HFFc6 (cell line): ENCODE data around the gene SRMS. TPM values are rescaled to one million over a fixed set of nuclear protein-coding genes. Genes with fewer than 3 reads are reported as not detected.
"Not testable (repeated sequence)": the region's sequence is repeated elsewhere in the genome, so short reads cannot be mapped to it uniquely, and the experiment has no call there.

Experiments
- DNase-seq: peaks from one replicate; pipeline ENCODE4 v3.0.0-alpha.2; 2018
- H3K27ac Mint-ChIP-seq: 2 replicates; pipeline ENCODE4 v1.8.0; 2020; ENCODE audit warnings: mild to moderate bottlenecking, mixed read lengths
- H3K27me3 Mint-ChIP-seq: 2 replicates; pipeline ENCODE4 v1.8.0; 2021; ENCODE audit warnings: mild to moderate bottlenecking, moderate library complexity, mixed read lengths; ENCODE audit not compliant: insufficient read depth
- H3K36me3 Mint-ChIP-seq: 2 replicates; pipeline ENCODE4 v1.8.0; 2021; ENCODE audit warnings: low read depth, mixed read lengths
- H3K4me1 Mint-ChIP-seq: 2 replicates; pipeline ENCODE4 v1.8.0; 2020; ENCODE audit warnings: low read depth, mixed read lengths
- H3K4me3 Mint-ChIP-seq: 2 replicates; pipeline ENCODE4 v1.8.0; 2020; ENCODE audit warnings: mild to moderate bottlenecking, moderate library complexity, mixed read lengths
- H3K9me3 Mint-ChIP-seq: 2 replicates; pipeline ENCODE4 v1.8.0; 2020; ENCODE audit warnings: mild to moderate bottlenecking, mixed read lengths
- total RNA-seq, 6 experiments: library from RNA; stranded (reverse); fragmentation: NEBNext Ultra II Directional; extraction: Animal tissue kit (Norgen Biotek cat#: 25700); gene quantifications; 2 replicates in 1 of 6; 3 replicates in 5 of 6; pipeline ENCODE4 v1.2.3, GENCODE V29; 2021
- TF ChIP-seq, protein P1 (sequence below): fragments of 200-600 bp; sonication (generic); IDR thresholded peaks from 2 replicates; pipeline ENCODE4 v1.5.0; 2021; ENCODE audit warnings: antibody characterized with exemption, mild to moderate bottlenecking

Gene SRMS
- total RNA-seq, 6 experiments from 2014 or later, result not detected

DNA sequence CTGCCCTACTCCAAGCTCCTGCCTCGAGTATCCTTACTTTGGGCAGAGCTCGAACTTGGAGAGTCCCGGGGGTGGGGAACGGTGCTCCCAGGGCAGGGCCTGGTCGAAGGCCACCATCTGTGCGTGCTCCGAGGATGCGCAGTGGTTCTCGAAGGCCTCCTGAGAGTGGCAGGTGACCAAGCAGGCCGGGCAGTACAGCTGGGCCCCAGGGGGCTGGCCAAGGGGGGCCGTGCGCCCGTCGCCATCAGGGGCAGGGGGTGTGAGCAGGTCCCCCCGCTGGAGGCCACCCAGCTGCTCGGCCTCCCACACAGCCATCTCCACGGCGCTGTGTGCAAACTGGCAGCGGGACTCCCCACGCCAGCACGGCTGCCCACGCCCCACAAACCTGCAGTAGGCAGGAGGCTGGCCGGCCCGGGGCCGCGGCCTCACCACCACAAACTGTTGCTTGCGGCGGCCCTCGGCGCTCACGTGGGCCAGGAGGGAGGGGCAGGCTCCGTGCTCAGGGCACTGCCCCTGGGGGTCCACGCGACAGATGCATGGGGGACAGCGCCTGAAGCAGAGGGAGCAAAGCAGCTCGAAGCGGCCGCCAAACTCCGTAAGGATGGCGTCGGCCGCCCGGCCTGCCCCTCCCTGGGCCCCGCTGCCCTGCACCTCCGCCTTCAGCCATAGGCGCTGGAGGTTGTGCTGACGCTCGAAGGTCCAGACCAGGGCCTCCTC, 24.7 kb upstream of the SRMS start:
- TF ChIP-seq, protein P1, sequence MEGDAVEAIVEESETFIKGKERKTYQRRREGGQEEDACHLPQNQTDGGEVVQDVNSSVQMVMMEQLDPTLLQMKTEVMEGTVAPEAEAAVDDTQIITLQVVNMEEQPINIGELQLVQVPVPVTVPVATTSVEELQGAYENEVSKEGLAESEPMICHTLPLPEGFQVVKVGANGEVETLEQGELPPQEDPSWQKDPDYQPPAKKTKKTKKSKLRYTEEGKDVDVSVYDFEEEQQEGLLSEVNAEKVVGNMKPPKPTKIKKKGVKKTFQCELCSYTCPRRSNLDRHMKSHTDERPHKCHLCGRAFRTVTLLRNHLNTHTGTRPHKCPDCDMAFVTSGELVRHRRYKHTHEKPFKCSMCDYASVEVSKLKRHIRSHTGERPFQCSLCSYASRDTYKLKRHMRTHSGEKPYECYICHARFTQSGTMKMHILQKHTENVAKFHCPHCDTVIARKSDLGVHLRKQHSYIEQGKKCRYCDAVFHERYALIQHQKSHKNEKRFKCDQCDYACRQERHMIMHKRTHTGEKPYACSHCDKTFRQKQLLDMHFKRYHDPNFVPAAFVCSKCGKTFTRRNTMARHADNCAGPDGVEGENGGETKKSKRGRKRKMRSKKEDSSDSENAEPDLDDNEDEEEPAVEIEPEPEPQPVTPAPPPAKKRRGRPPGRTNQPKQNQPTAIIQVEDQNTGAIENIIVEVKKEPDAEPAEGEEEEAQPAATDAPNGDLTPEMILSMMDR, result no peak
- Mint-ChIP-seq H3K4me3 (no peak overlapping the region), H3K36me3 (no peaks in the 10 kb centered on the region), H3K4me1 (peaks cover 17% of the 10 kb centered on the region), H3K27me3 (no peaks in the 10 kb centered on the region; the same call in 1 of the 2 replicates), H3K27ac (no peak overlapping the region), H3K9me3 (no peaks in the 10 kb centered on the region)
- DNase-seq, result no peak

DNA sequence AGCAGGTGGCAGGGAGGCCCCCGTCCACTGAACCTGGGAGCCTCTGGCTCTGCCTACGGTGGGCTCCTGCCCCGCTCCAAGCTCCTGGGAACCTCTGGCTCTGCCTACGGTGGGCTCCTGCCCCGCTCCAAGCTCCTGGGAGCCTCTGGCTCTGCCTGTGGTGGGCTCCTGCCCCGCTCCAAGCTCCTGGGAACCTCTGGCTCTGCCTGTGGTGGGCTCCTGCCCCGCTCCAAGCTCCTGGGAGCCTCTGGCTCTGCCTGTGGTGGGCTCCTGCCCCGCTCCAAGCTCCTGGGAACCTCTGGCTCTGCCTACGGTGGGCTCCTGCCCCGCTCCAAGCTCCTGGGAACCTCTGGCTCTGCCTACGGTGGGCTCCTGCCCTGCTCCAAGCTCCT, 23.5 kb upstream of the SRMS start:
- not testable (repeated sequence) for H3K9me3 Mint-ChIP-seq, DNase-seq, H3K36me3 Mint-ChIP-seq, H3K27ac Mint-ChIP-seq, H3K27me3 Mint-ChIP-seq, H3K4me3 Mint-ChIP-seq
- H3K4me1 Mint-ChIP-seq, result peaks cover 11% of the 10 kb centered on the region

DNA sequence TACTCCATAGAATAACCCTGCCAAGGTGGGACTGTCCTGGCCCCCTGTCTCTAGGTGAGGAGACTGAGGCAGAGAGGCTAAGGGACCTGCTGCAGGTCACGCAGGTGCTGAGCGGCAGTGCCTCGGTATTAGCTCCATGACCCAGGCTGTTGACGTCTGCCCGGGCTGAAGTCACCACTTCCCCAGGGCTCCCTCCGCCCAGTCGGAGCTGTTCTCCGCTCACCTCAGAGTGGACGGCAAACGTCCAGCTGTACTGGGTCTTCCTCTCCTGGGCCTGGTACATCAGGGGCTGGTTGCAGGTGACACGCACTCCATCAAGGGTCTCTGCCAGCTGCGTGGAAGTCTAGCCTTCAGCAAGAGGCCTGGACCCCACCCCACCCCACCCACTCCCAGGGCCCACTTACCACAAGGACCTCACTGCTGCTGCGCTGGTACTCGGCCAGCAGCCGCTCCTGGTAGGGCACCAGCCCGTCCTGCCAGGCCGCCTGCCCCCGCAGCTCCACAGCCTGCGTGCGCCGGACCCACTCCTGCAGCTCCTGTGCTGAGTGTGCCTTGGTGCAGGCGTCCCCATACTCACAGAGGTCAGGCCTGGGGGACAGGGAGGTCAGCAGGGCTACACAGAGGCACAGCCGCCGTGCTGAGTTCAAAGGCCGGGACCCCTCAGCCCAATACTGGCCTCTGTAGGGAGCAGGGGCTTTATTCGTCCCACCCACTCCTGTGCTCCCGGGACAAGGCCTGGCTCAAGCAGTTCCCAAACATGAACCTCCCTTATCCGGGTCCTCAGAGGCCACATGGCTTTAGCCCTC, 22.9 kb upstream of the SRMS start:
- Mint-ChIP-seq H3K27ac (no peak overlapping the region), H3K36me3 (no peaks in the 10 kb centered on the region), H3K4me3 (no peak overlapping the region), H3K9me3 (no peaks in the 10 kb centered on the region), H3K27me3 (no peaks in the 10 kb centered on the region), H3K4me1 (peaks cover 5% of the 10 kb centered on the region)
- no peak for DNase-seq
- TF ChIP-seq, protein P1, result no peak

DNA sequence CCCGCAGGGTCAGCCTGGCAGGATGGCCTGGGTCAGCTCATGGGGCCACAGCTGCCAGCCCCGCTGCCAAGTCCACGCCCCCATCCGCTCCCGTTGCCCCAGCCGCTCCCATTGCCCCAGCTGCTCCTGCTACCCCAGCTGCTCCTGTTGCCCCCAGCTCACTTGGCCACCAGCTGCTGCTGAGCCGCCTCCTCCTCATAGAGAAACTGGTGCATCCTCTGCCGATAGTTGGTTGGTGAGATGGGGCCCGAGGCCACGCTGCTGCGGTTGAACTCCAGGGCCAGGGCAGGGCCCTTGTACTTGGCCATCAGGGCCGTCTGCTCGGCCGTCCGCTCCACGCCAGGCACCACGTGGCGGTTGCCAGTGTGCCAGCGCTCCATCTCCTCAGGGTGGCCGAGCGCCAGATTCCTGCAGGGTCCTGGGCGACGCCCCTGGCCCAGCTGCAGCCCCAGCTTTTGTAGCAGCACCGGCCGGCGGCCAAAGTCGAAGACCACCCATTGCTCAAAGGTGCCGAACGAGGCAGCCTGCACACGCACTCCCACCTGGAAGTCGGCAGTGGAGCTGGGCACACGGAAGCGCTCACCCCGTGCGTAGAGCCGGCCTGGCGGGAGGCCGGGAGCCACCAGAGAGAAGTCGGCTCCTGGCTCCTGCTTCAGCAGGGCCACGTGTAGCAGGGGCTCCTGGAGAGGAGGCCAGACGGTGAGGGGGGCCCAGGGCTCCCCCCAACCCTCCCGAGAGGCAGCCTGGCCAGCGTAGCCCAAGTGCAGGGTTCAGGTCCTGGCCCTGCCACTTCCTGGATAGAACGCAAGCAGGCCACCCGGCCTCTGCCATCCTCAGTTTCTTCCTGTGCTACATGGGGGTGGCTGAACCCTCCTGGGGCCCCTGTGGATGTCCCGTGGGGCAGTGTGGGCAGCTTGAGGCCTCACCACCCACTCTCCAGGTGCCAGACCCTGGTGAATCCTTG, 21.7 kb upstream of the SRMS start:
- TF ChIP-seq, protein P1, result no peak
- Mint-ChIP-seq H3K4me1 (no peaks in the 10 kb centered on the region), H3K27ac (no peak overlapping the region), H3K4me3 (no peak overlapping the region), H3K27me3 (no peaks in the 10 kb centered on the region), H3K36me3 (no peaks in the 10 kb centered on the region), H3K9me3 (no peaks in the 10 kb centered on the region)
- DNase-seq, result no peak

DNA sequence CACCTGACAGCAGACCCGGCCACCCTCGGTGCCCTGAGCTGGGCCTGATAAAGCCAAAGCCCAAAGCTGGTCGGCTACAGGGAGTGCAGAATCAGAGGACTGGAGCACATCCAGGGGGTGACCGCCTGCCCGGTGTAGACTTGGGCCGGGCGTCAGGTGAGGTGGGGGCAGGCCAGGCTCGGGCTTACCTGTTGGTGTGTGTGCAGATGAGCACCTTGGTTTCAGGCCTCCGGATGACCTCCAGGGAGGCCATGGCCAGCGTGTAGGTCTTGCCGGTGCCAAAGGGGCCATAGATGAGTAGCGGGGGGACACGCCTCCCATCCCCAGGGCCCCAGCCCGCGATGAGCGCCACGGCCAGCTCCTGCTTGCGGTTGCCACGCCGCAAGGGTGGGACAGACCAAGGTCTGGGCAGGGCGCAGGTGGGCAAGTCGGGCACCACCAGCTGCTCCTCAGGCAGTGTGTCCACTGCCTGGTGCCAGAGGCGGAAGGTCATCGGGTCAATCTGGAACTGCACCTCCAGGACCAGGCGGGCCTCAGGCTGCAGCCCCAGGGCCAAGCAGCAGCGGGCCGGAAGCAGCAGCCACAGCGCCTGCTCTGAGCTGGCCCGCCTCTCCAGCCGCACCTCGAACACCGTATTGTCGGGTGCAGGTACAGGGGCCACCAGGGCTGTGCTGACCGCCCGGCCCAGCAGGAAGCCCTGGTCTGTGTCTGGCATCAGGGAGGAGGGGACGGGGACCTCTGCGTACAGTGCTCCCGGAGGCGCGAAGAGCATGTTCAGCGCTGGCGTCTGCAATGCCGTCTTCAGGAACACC, 20.8 kb upstream of the SRMS start:
- no peak overlapping the region for H3K4me3 Mint-ChIP-seq
- no peak for DNase-seq
- TF ChIP-seq, protein P1, result no peak
- no peaks in the 10 kb centered on the region for H3K4me1 Mint-ChIP-seq
- H3K36me3 Mint-ChIP-seq, result no peaks in the 10 kb centered on the region
- no peak overlapping the region for H3K27ac Mint-ChIP-seq
- H3K9me3 Mint-ChIP-seq, result no peaks in the 10 kb centered on the region
- no peaks in the 10 kb centered on the region for H3K27me3 Mint-ChIP-seq
